ENCODE data around the gene DOCK10.

DOCK10 gene

DNA sequence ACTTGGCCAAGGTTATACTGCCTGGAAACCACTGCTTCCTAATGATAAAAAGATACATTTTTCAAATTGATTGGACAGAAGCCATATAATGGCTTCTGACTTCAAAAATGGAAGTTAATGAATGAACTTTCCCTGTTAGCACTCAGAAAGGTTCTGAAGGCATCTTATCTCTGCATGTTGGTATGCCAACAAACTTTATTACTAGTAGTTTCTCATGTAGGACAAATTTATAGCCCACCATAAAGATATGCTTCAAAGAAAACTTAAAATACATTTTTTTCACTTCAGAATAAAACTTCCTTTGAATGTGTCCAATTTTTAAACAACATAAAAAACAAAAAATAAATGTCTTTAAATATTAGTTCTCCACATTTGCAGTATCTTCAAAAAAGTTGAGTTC is 10.0 kb downstream of the DOCK10 start:
- Histone ChIP-seq H3K9me3 (ENCODE audit: control insufficient read depth, insufficient read depth, low read depth, low read length) (no peaks in the 10 kb centered on the region), H3K27ac (ENCODE audit: extremely low read depth, low read depth, low read length) (no peak overlapping the region), H3K4me1 (ENCODE audit: control insufficient read depth, insufficient read depth, low read length) (no peaks in the 10 kb centered on the region), H3K36me3 (ENCODE audit: control insufficient read depth in 2 of 2, insufficient read depth in 1 of 2, low read length in 2 of 2) (no peaks in the 10 kb centered on the region), H3K4me3 (ENCODE audit: low read depth, low read length) (no peak overlapping the region)
- TF ChIP-seq IKZF3 (tag by site-specific recombination; IDR thresholded peaks at IDR 0.05) (no peak), ZSCAN4 (tag by site-specific recombination; IDR thresholded peaks at IDR 0.05) (no peak), ZNF140 (tag by site-specific recombination; IDR thresholded peaks at IDR 0.05) (no peak), SP7 (tag by site-specific recombination; IDR thresholded peaks at IDR 0.05) (no peak), SCRT1 (tag by site-specific recombination; IDR thresholded peaks at IDR 0.05; ENCODE audit: borderline replicate concordance) (no peak), ZNF561 (tag by site-specific recombination; IDR thresholded peaks at IDR 0.05; ENCODE audit: borderline replicate concordance) (no peak), ZNF626 (tag by site-specific recombination; IDR thresholded peaks at IDR 0.05) (no peak), SP3 (tag by site-specific recombination; IDR thresholded peaks at IDR 0.05) (no peak), ZEB2 (tag by site-specific recombination; IDR thresholded peaks at IDR 0.05) (no peak), GLIS1 (tag by site-specific recombination; IDR thresholded peaks at IDR 0.05) (no peak), REPIN1 (tag by site-specific recombination; IDR thresholded peaks at IDR 0.05; ENCODE audit: low read depth) (no peak), HOXD13 (CRISPR knock-in tag; IDR thresholded peaks at IDR 0.05; ENCODE audit: borderline replicate concordance) (no peak), ZNF10 (tag by site-specific recombination; IDR thresholded peaks at IDR 0.05) (no peak), ZNF391 (tag by site-specific recombination; IDR thresholded peaks at IDR 0.05; ENCODE audit: borderline replicate concordance, low read depth) (no peak), ZSCAN30 (tag by site-specific recombination; IDR thresholded peaks at IDR 0.05) (no peak)
- TF ChIP-seq, protein P1, sequence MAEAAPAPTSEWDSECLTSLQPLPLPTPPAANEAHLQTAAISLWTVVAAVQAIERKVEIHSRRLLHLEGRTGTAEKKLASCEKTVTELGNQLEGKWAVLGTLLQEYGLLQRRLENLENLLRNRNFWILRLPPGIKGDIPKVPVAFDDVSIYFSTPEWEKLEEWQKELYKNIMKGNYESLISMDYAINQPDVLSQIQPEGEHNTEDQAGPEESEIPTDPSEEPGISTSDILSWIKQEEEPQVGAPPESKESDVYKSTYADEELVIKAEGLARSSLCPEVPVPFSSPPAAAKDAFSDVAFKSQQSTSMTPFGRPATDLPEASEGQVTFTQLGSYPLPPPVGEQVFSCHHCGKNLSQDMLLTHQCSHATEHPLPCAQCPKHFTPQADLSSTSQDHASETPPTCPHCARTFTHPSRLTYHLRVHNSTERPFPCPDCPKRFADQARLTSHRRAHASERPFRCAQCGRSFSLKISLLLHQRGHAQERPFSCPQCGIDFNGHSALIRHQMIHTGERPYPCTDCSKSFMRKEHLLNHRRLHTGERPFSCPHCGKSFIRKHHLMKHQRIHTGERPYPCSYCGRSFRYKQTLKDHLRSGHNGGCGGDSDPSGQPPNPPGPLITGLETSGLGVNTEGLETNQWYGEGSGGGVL (tag by site-specific recombination; IDR thresholded peaks at IDR 0.05): no peak
- ChIA-PET POLR2A (no interaction called here), CTCF (interaction anchor here (0.6 kb wide), 1 partner anchor 71 kb away, joined by 7 read pairs; no protein-coding TSS in a partner anchor)

DNA sequence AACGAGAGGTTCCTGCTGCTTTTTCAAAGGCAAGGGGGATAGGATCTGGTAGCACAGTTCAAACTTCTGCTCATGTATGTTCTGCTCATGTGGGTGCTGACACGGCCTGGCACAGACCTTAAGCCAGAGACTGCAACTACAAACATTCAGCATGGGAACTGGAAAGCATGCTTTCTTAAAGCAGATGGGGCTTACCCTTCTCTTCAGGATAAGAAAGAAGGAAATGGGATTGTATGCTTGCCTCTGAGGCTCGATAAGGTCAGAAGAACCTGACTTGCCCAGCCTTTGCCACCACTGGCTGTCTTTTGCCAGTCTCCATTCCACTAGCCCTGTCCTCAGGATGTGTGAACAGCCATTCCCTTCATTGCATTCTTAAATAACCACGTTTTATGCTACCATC is 10.7 kb downstream of the DOCK10 start:
- POLR2A ChIA-PET: no interaction called here
- Histone ChIP-seq H3K36me3 (ENCODE audit: control insufficient read depth in 2 of 2, insufficient read depth in 1 of 2, low read length in 2 of 2) (no peaks in the 10 kb centered on the region), H3K9me3 (ENCODE audit: control insufficient read depth, insufficient read depth, low read depth, low read length) (no peaks in the 10 kb centered on the region), H3K27ac (ENCODE audit: extremely low read depth, low read depth, low read length) (no peak overlapping the region), H3K4me3 (ENCODE audit: low read depth, low read length) (no peak overlapping the region), H3K4me1 (ENCODE audit: control insufficient read depth, insufficient read depth, low read length) (no peaks in the 10 kb centered on the region)
- CTCF ChIA-PET: no interaction called here
- TF ChIP-seq, protein P2, sequence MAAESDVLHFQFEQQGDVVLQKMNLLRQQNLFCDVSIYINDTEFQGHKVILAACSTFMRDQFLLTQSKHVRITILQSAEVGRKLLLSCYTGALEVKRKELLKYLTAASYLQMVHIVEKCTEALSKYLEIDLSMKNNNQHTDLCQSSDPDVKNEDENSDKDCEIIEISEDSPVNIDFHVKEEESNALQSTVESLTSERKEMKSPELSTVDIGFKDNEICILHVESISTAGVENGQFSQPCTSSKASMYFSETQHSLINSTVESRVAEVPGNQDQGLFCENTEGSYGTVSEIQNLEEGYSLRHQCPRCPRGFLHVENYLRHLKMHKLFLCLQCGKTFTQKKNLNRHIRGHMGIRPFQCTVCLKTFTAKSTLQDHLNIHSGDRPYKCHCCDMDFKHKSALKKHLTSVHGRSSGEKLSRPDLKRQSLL (tag by site-specific recombination; IDR thresholded peaks at IDR 0.05): no peak
- TF ChIP-seq ZNF501 (tag by site-specific recombination; IDR thresholded peaks at IDR 0.05) (no peak), SP2 (tag by site-specific recombination; IDR thresholded peaks at IDR 0.05) (no peak), KLF1 (tag by site-specific recombination; IDR thresholded peaks at IDR 0.05) (no peak), BCL11B (tag by site-specific recombination; IDR thresholded peaks at IDR 0.05; ENCODE audit: low read depth) (no peak), ZNF521 (tag by site-specific recombination; IDR thresholded peaks at IDR 0.05) (no peak), ZNF292 (tag by site-specific recombination; IDR thresholded peaks at IDR 0.05; ENCODE audit: borderline replicate concordance, low read depth) (no peak), ZSCAN4 (tag by site-specific recombination; IDR thresholded peaks at IDR 0.05) (no peak), TCF7L2 (IDR thresholded peaks at IDR 0.05; ENCODE audit: borderline replicate concordance, low read depth, low read length) (no peak), ZNF366 (tag by site-specific recombination; conservative IDR thresholded peaks at IDR 0.05) (no peak), ZIC2 (tag by site-specific recombination; IDR thresholded peaks at IDR 0.05) (no peak), ZNF23 (tag by site-specific recombination; IDR thresholded peaks at IDR 0.05; ENCODE audit: borderline replicate concordance) (no peak), ZNF664 (tag by site-specific recombination; IDR thresholded peaks at IDR 0.05) (no peak), ZNF830 (tag by site-specific recombination; IDR thresholded peaks at IDR 0.05; ENCODE audit: low read depth) (no peak), ZNF239 (tag by site-specific recombination; IDR thresholded peaks at IDR 0.05) (no peak)
